ENCODE results near the gene AK1. TPM values are rescaled to one million over a fixed set of nuclear protein-coding genes. Genes with fewer than 3 reads are reported as not detected.

Gene AK1
- total and polyA plus RNA-seq, 2 experiments from 2014 or later, result 16.2 to 35.5 TPM

- no peak for TF ChIP-seq JUNB (IDR thresholded peaks at IDR 0.05; ENCODE audit: unreplicated experiment)
- TF ChIP-seq EZH2phosphoT487 (IDR thresholded peaks at IDR 0.05; ENCODE audit: unreplicated experiment), result no peak
- TF ChIP-seq, protein P1, sequence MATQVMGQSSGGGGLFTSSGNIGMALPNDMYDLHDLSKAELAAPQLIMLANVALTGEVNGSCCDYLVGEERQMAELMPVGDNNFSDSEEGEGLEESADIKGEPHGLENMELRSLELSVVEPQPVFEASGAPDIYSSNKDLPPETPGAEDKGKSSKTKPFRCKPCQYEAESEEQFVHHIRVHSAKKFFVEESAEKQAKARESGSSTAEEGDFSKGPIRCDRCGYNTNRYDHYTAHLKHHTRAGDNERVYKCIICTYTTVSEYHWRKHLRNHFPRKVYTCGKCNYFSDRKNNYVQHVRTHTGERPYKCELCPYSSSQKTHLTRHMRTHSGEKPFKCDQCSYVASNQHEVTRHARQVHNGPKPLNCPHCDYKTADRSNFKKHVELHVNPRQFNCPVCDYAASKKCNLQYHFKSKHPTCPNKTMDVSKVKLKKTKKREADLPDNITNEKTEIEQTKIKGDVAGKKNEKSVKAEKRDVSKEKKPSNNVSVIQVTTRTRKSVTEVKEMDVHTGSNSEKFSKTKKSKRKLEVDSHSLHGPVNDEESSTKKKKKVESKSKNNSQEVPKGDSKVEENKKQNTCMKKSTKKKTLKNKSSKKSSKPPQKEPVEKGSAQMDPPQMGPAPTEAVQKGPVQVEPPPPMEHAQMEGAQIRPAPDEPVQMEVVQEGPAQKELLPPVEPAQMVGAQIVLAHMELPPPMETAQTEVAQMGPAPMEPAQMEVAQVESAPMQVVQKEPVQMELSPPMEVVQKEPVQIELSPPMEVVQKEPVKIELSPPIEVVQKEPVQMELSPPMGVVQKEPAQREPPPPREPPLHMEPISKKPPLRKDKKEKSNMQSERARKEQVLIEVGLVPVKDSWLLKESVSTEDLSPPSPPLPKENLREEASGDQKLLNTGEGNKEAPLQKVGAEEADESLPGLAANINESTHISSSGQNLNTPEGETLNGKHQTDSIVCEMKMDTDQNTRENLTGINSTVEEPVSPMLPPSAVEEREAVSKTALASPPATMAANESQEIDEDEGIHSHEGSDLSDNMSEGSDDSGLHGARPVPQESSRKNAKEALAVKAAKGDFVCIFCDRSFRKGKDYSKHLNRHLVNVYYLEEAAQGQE (IDR thresholded peaks at IDR 0.05; ENCODE audit: unreplicated experiment), result no peak
These were observed 4.2 kb downstream of the AK1 start (continued) for GRCh38 chr9:127873223-127873691.

GRCh38 chr9:127872369-127873222 lies 4.9 kb downstream of the AK1 start:
- 0 out of 3 replicates have a peak, but pooled peaks cover 3% of the 10 kb centered on the region for H3K36me3 Mint-ChIP-seq (ENCODE audit: low read depth)
- TF ChIP-seq, protein P1 (IDR thresholded peaks at IDR 0.05; ENCODE audit: unreplicated experiment), result no peak
- TF ChIP-seq NANOG (IDR thresholded peaks at IDR 0.05; ENCODE audit: borderline replicate concordance), result no peak
- no peak for TF ChIP-seq JUNB (IDR thresholded peaks at IDR 0.05; ENCODE audit: unreplicated experiment)
- TF ChIP-seq CTCF (conservative IDR thresholded peaks at IDR 0.05; ENCODE audit: low read depth in 2 of 2), result no peak
- no peak for TF ChIP-seq STAT1 (IDR thresholded peaks at IDR 0.05; ENCODE audit: unreplicated experiment)
- TF ChIP-seq ZNF462 (CRISPR knock-in tag; IDR thresholded peaks at IDR 0.05), result no peak

More at GRCh38 chr9:127872369-127873222, 4.9 kb downstream of the AK1 start:
- peaks cover 16% of the 10 kb centered on the region for H3K4me1 Mint-ChIP-seq
- no peak overlapping the region for H3K27ac ChIP-seq (ENCODE audit: low read depth)
- ATAC-seq (no peak), DNase-seq (ENCODE audit: low spot score) (no peak)
- 0 out of 2 replicates have a peak, but pooled peaks cover 3% of the 10 kb centered on the region for H3F3A ChIP-seq (replicated peaks; ENCODE audit: low read depth)
- no peaks in the 10 kb centered on the region for H3K9me3 Mint-ChIP-seq
- H2AFZ ChIP-seq, result no peak overlapping the region
- no peak overlapping the region for H3K4me3 ChIP-seq
- H3K79me2 ChIP-seq (replicated peaks; ENCODE audit: insufficient read depth), result no peaks in the 10 kb centered on the region
- no peak overlapping the region; the same call in 2 of the 3 replicates for H3K4me3 Mint-ChIP-seq
- H3K9me2 ChIP-seq (ENCODE audit: insufficient read depth), result no peaks in the 10 kb centered on the region
- no peaks in the 10 kb centered on the region; the same call in 1 of the 2 replicates for H3K4me1 ChIP-seq (ENCODE audit: insufficient read depth)
- H4K20me1 ChIP-seq (replicated peaks; ENCODE audit: insufficient read depth), result no peaks in the 10 kb centered on the region
- 0 out of 2 replicates have a peak, but pooled peaks cover under 1% of the 10 kb centered on the region for H3K27me3 ChIP-seq (ENCODE audit: insufficient read depth)
- H3K27me3 Mint-ChIP-seq (ENCODE audit: insufficient read depth, low read depth, poor library complexity), result peaks cover 19% of the 10 kb centered on the region
- no peak overlapping the region for H3K4me2 ChIP-seq
- no peak overlapping the region for H3K27ac Mint-ChIP-seq
- H3K36me3 ChIP-seq (ENCODE audit: insufficient read depth), result no peaks in the 10 kb centered on the region

Data from GM23338 (cell line).